SK-N-SH (cell line): ENCODE data around the gene CUL7. TPM values are rescaled to one million over a fixed set of nuclear protein-coding genes. Genes with fewer than 3 reads are reported as not detected.

Experiments
- CTCF ChIA-PET: fragments of 300-600, 350-600 bp; formaldehyde crosslinking; extraction: SDS; loops from one replicate; lab custom pipeline; 2021; lab: Yijun Ruan, JAX
- POLR2A ChIA-PET: fragments of 350-600 bp; sonication (Branson Sonifier 250); formaldehyde crosslinking; extraction: SDS; loops from one replicate; lab custom pipeline; 2020; ENCODE audit warnings: antibody characterized with exemption, inconsistent platforms; lab: Yijun Ruan, JAX
- DNase-seq: peaks from one replicate; pipeline ENCODE4 v3.0.0; 2012
- H2AFZ ChIP-seq: fragments of 200-600 bp; sonication (generic); 2 replicates; pipeline ENCODE4 v1.8.1; 2016; ENCODE audit warnings: antibody characterized with exemption, mild to moderate bottlenecking, low read depth
- H3F3A ChIP-seq: fragments of 200-600 bp; sonication (generic); replicated peaks from 2 replicates; pipeline ENCODE3; 2016; ENCODE audit warnings: antibody characterized with exemption, mild to moderate bottlenecking; ENCODE audit not compliant: insufficient read depth
- H3K27ac ChIP-seq, 2 experiments: fragments of 200-500 bp in 1 of 2; fragments of 200-600 bp in 1 of 2; sonication (Bioruptor generic) in 1 of 2; sonication (generic), shearing (Covaris generic) in 1 of 2; 2 replicates each; pipeline versions ENCODE4 v1.5.1 to v1.6.1; 2014 to 2016; ENCODE audit warnings: low read depth in 2 of 2, inconsistent platforms in 1 of 2, low read length in 1 of 2, mild to moderate bottlenecking in 1 of 2, mixed read lengths in 1 of 2
- H3K27me3 ChIP-seq: fragments of 200-600 bp; sonication (generic), shearing (Covaris generic); 2 replicates; pipeline ENCODE4 v1.6.1; 2016; ENCODE audit warnings: mixed run types; ENCODE audit not compliant: insufficient read depth
- H3K36me3 ChIP-seq, 2 experiments: fragments of 200-500 bp in 1 of 2; fragments of 200-600 bp in 1 of 2; sonication (Bioruptor generic) in 1 of 2; sonication (generic) in 1 of 2; replicated peaks in 1 of 2; 2 replicates each; pipeline versions ENCODE3 to v1.5.1; 2014 to 2016; ENCODE audit warnings: low read length in 1 of 2, mild to moderate bottlenecking in 1 of 2; ENCODE audit not compliant: insufficient read depth in 2 of 2, control insufficient read depth in 1 of 2
- H3K4me1 ChIP-seq, 2 experiments: fragments of 200-500 bp in 1 of 2; fragments of 200-600 bp in 1 of 2; sonication (Bioruptor generic) in 1 of 2; sonication (generic), shearing (Covaris generic) in 1 of 2; 2 replicates each; pipeline versions ENCODE4 v1.5.1 to v1.6.1; 2014 to 2016; ENCODE audit warnings: low read depth in 1 of 2, low read length in 1 of 2, mixed run types in 1 of 2; ENCODE audit not compliant: insufficient read depth in 2 of 2, control insufficient read depth in 1 of 2
- H3K4me2 ChIP-seq: fragments of 200-600 bp; sonication (generic), shearing (Covaris generic); 2 replicates; pipeline ENCODE4 v1.6.1; 2017; ENCODE audit warnings: mixed run types
- H3K4me3 ChIP-seq, 2 experiments: fragments of 200-500 bp in 1 of 2; fragments of 200-600 bp in 1 of 2; sonication (Bioruptor generic) in 1 of 2; sonication (generic), shearing (Covaris generic) in 1 of 2; 2 replicates each; pipeline versions ENCODE4 v1.5.1 to v1.8.1; 2014 to 2016; ENCODE audit warnings: low read depth in 2 of 2, inconsistent platforms in 1 of 2, low read length in 1 of 2, mild to moderate bottlenecking in 1 of 2, mixed read lengths in 1 of 2, moderate library complexity in 1 of 2
- H3K79me2 ChIP-seq: fragments of 200-600 bp; sonication (generic); 2 replicates; pipeline ENCODE4 v1.8.1; 2017; ENCODE audit warnings: mild to moderate bottlenecking; ENCODE audit not compliant: insufficient read depth
- H3K9ac ChIP-seq: fragments of 200-600 bp; sonication (generic); 2 replicates; pipeline ENCODE4 v1.6.1; 2017; ENCODE audit warnings: mixed run types
- H3K9me2 ChIP-seq: fragments of 200-600 bp; sonication (generic); 2 replicates; pipeline ENCODE4 v1.6.1; 2017; ENCODE audit warnings: mixed run types
- H3K9me3 ChIP-seq: fragments of 200-600 bp; sonication (generic); 2 replicates; pipeline ENCODE4 v1.6.1; 2017; ENCODE audit warnings: mixed run types, mild to moderate bottlenecking, moderate library complexity
- H4K20me1 ChIP-seq: fragments of 200-600 bp; sonication (generic); 2 replicates; pipeline ENCODE4 v1.6.1; 2017; ENCODE audit warnings: mild to moderate bottlenecking, mixed run types; ENCODE audit not compliant: insufficient read depth
- CHD2 ChIP-seq: fragments of 150-350 bp; IDR thresholded peaks from 2 replicates; pipeline ENCODE4 v1.6.1; 2018; ENCODE audit warnings: low read length; ENCODE audit not compliant: partially characterized antibody
- EP300 ChIP-seq, 2 experiments: IDR thresholded peaks; 2 replicates each; pipeline versions ENCODE4 v1.4.0 to v1.6.1; 2012; ENCODE audit warnings: borderline replicate concordance in 1 of 2, low read depth in 1 of 2, low read length in 1 of 2
- EZH2phosphoT487 ChIP-seq: fragments of 200-600 bp; sonication (generic); IDR thresholded peaks from 2 replicates; pipeline ENCODE4 v1.6.1; 2017; ENCODE audit warnings: low read depth, mixed run types, mild to moderate bottlenecking, antibody characterized with exemption, moderate library complexity, borderline replicate concordance
- JUND ChIP-seq: IDR thresholded peaks from 2 replicates; pipeline ENCODE4 v1.4.0; 2012
- NRF1 ChIP-seq: IDR thresholded peaks from 2 replicates; pipeline ENCODE4 v1.6.1; 2012; ENCODE audit warnings: low read depth, mild to moderate bottlenecking, low read length
- POLR2AphosphoS5 ChIP-seq: IDR thresholded peaks from 2 replicates; pipeline ENCODE4 v1.6.1; 2012; ENCODE audit warnings: low read depth, low read length
- SMC3 ChIP-seq: IDR thresholded peaks from 2 replicates; pipeline ENCODE4 v1.6.1; 2012; ENCODE audit warnings: low read depth, low read length, improper control_type of control experiment
- TCF12 ChIP-seq: IDR thresholded peaks from 2 replicates; pipeline ENCODE4 v1.4.0; 2012
- YY1 ChIP-seq: IDR thresholded peaks from 2 replicates; pipeline ENCODE4 v1.4.0; 2012; ENCODE audit warnings: low read depth, mild to moderate bottlenecking
- WGBS: methylation state at CpG from one replicate; pipeline ENCODE4 v1.1.6; 2017; ENCODE audit warnings: low lambda C conversion rate; 5-methylcytosine and 5-hydroxymethylcytosine counted together
- polyA plus RNA-seq, 3 experiments: library from polyadenylated mRNA; depleted of rRNA; stranded (reverse); fragments of >200 nt; gene quantifications; 2 replicates each; pipeline ENCODE4 v1.2.3, GENCODE V29; 2012
- TF ChIP-seq, protein P1 (sequence below): fragments of 150-350 bp; IDR thresholded peaks from 2 replicates; pipeline ENCODE4 v1.6.1; 2017; ENCODE audit warnings: antibody characterized with exemption, low read length, low read depth, borderline replicate concordance
- TF ChIP-seq, protein P2 (sequence below): fragments of 150-350 bp; IDR thresholded peaks from 2 replicates; pipeline ENCODE4 v1.6.1; 2016; ENCODE audit warnings: mild to moderate bottlenecking, low read depth, low read length
- TF ChIP-seq, protein P3 (sequence below): IDR thresholded peaks from 2 replicates; pipeline ENCODE4 v1.6.1; 2012; ENCODE audit warnings: mild to moderate bottlenecking, low read depth, low read length, moderate library complexity
- TF ChIP-seq, protein P4 (sequence below): IDR thresholded peaks from 2 replicates; pipeline ENCODE4 v1.4.0; 2012; ENCODE audit warnings: low read depth, borderline replicate concordance

CUL7 gene
- polyA plus RNA-seq, 1 of the 3 experiments (the other 2 are of a cell fraction): 46.9 TPM

DNA sequence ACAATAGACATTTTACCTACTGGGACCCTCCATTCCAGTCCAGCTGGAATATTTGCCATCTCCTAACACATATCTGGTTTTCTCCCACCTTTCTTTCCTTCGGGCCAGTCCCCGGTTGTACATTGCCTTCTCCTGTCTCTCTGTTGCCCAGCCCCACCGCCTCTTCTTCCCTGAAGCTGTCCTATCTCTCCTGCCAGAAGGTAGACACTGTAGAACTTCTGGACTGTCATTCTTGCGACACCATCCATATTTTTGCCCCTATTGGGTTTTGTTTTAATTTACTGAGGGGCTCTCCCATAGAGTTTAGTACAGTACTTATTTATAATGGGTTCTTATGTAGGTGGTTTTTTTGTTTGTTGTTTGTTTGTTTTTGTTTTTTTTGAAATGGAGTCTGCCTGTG lies 27.4 kb upstream of the CUL7 start (continued):
- TF ChIP-seq, protein P1, sequence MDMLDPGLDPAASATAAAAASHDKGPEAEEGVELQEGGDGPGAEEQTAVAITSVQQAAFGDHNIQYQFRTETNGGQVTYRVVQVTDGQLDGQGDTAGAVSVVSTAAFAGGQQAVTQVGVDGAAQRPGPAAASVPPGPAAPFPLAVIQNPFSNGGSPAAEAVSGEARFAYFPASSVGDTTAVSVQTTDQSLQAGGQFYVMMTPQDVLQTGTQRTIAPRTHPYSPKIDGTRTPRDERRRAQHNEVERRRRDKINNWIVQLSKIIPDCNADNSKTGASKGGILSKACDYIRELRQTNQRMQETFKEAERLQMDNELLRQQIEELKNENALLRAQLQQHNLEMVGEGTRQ: no peak
- TF ChIP-seq NRF1: no peak
- no peak for TF ChIP-seq EP300 (IDR thresholded peaks at IDR 0.05; ENCODE audit: borderline replicate concordance in 1 of 2, low read depth in 1 of 2, low read length in 1 of 2)
- no peak for TF ChIP-seq POLR2AphosphoS5
- no peak for TF ChIP-seq SMC3
- TF ChIP-seq, all 33 proteins: peak for 0

GRCh38 chr6:43078691-43079090 lies 25.0 kb upstream of the CUL7 start:
- Histone ChIP-seq H3K9me3 (no peaks in the 10 kb centered on the region), H3K9ac (no peak overlapping the region), H3K4me3 (no peak overlapping the region), H3K27me3 (no peaks in the 10 kb centered on the region), H3K9me2 (no peaks in the 10 kb centered on the region), H3K79me2 (peaks cover 74% of the 10 kb centered on the region), H4K20me1 (peaks cover 35% of the 10 kb centered on the region; the same call in 1 of the 2 replicates), H3K4me1 (peaks cover 14 to 23% of the 10 kb centered on the region in 2 experiments; a peak in 2 of 4 replicates), H2AFZ (no peak overlapping the region), H3F3A (no peaks in the 10 kb centered on the region), H3K36me3 (peaks cover 0 to 1% of the 10 kb centered on the region in 2 experiments), H3K4me2 (no peak overlapping the region), H3K27ac (no peak overlapping the region)
- CTCF ChIA-PET: interaction anchor here (1.1 kb wide), 1 partner anchor 42 kb away, joined by 3 read pairs; no protein-coding TSS in a partner anchor
- no peak for DNase-seq
- TF ChIP-seq YY1: no peak
- no peak for TF ChIP-seq CHD2
- TF ChIP-seq, protein P2, sequence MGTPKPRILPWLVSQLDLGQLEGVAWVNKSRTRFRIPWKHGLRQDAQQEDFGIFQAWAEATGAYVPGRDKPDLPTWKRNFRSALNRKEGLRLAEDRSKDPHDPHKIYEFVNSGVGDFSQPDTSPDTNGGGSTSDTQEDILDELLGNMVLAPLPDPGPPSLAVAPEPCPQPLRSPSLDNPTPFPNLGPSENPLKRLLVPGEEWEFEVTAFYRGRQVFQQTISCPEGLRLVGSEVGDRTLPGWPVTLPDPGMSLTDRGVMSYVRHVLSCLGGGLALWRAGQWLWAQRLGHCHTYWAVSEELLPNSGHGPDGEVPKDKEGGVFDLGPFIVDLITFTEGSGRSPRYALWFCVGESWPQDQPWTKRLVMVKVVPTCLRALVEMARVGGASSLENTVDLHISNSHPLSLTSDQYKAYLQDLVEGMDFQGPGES: no peak
- 90% methylated on average over 2 of the region's 2 CpGs for WGBS
- POLR2A ChIA-PET: no interaction called here

GRCh38 chr6:43077981-43078511 lies 24.4 kb upstream of the CUL7 start:
- no peaks in the 10 kb centered on the region for H3K27me3 ChIP-seq
- H4K20me1 ChIP-seq: peaks cover 30% of the 10 kb centered on the region; the same call in 1 of the 2 replicates
- peak; percentile 59 for DNase-seq
- peak overlapping the region; percentile 81 to 90 for H3K4me3 ChIP-seq
- peaks cover 0 to 4% of the 10 kb centered on the region in 2 experiments for H3K36me3 ChIP-seq
- ChIA-PET POLR2A (interaction anchor here (0.9 to 2.6 kb wide), 3 partner anchors 12 to 45 kb away, joined by 4 to 21 read pairs (median 11); no protein-coding TSS in a partner anchor), CTCF (interaction anchor here (1.1 to 4.4 kb wide), 4 partner anchors 19 to 177 kb away, joined by 3 to 29 read pairs (median 9); no protein-coding TSS in a partner anchor)
- H3K9ac ChIP-seq: peak overlapping the region; percentile 96
- no peaks in the 10 kb centered on the region for H3K9me2 ChIP-seq
- peak overlapping the region; percentile 93 for H3K4me2 ChIP-seq
- no peak overlapping the region for H2AFZ ChIP-seq
- 84% methylated on average over 6 of the region's 6 CpGs for WGBS
- H3K79me2 ChIP-seq: peaks cover 68% of the 10 kb centered on the region
- peak overlapping the region; percentile 71 to 86; a peak in 3 of 4 replicates for H3K27ac ChIP-seq
- H3K4me1 ChIP-seq: peaks cover 14 to 23% of the 10 kb centered on the region in 2 experiments; a peak in 2 of 4 replicates
- H3F3A ChIP-seq: no peaks in the 10 kb centered on the region
- TF ChIP-seq JUND (no peak), NRF1 (no peak), EZH2phosphoT487 (no peak), TCF12 (no peak)
- TF ChIP-seq, protein P3, sequence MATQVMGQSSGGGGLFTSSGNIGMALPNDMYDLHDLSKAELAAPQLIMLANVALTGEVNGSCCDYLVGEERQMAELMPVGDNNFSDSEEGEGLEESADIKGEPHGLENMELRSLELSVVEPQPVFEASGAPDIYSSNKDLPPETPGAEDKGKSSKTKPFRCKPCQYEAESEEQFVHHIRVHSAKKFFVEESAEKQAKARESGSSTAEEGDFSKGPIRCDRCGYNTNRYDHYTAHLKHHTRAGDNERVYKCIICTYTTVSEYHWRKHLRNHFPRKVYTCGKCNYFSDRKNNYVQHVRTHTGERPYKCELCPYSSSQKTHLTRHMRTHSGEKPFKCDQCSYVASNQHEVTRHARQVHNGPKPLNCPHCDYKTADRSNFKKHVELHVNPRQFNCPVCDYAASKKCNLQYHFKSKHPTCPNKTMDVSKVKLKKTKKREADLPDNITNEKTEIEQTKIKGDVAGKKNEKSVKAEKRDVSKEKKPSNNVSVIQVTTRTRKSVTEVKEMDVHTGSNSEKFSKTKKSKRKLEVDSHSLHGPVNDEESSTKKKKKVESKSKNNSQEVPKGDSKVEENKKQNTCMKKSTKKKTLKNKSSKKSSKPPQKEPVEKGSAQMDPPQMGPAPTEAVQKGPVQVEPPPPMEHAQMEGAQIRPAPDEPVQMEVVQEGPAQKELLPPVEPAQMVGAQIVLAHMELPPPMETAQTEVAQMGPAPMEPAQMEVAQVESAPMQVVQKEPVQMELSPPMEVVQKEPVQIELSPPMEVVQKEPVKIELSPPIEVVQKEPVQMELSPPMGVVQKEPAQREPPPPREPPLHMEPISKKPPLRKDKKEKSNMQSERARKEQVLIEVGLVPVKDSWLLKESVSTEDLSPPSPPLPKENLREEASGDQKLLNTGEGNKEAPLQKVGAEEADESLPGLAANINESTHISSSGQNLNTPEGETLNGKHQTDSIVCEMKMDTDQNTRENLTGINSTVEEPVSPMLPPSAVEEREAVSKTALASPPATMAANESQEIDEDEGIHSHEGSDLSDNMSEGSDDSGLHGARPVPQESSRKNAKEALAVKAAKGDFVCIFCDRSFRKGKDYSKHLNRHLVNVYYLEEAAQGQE: 0 out of 2 replicates have a peak, but pooled peaks have one; percentile 23
- TF ChIP-seq, protein P4, sequence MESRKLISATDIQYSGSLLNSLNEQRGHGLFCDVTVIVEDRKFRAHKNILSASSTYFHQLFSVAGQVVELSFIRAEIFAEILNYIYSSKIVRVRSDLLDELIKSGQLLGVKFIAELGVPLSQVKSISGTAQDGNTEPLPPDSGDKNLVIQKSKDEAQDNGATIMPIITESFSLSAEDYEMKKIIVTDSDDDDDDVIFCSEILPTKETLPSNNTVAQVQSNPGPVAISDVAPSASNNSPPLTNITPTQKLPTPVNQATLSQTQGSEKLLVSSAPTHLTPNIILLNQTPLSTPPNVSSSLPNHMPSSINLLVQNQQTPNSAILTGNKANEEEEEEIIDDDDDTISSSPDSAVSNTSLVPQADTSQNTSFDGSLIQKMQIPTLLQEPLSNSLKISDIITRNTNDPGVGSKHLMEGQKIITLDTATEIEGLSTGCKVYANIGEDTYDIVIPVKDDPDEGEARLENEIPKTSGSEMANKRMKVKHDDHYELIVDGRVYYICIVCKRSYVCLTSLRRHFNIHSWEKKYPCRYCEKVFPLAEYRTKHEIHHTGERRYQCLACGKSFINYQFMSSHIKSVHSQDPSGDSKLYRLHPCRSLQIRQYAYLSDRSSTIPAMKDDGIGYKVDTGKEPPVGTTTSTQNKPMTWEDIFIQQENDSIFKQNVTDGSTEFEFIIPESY: no peak
- H3K9me3 ChIP-seq: no peaks in the 10 kb centered on the region
